Trophoblast cell (in vitro differentiated cells and primary cell): ENCODE data around the gene KDF1.
A peak's percentile ranks its signal among the peaks of the same experiment; 100 is the strongest.

Experiments
- DNase-seq, 2 donors: peaks; one replicate each; pipeline ENCODE4 v3.0.0-alpha.2; 2016
- H2AFZ ChIP-seq: 2 replicates; pipeline ENCODE4 v1.6.1; 2013; ENCODE audit warnings: low read length, moderate library complexity, mild to moderate bottlenecking; ENCODE audit not compliant: insufficient read depth, poor library complexity
- H2AK5ac ChIP-seq: 2 replicates; pipeline ENCODE4 v1.6.1; 2013; ENCODE audit warnings: mild to moderate bottlenecking, low read length
- H2BK120ac ChIP-seq: 2 replicates; pipeline ENCODE4 v1.6.1; 2013; ENCODE audit warnings: low read length, mild to moderate bottlenecking, moderate library complexity; ENCODE audit not compliant: insufficient read depth, poor library complexity
- H2BK12ac ChIP-seq: 2 replicates; pipeline ENCODE4 v1.6.1; 2013; ENCODE audit warnings: mild to moderate bottlenecking, low read length, moderate library complexity
- H2BK5ac ChIP-seq: 2 replicates; pipeline ENCODE4 v1.6.1; 2013; ENCODE audit warnings: low read length, low read depth, moderate library complexity, mild to moderate bottlenecking; ENCODE audit not compliant: poor library complexity
- H3K14ac ChIP-seq: 2 replicates; pipeline ENCODE4 v1.6.1; 2013; ENCODE audit warnings: mild to moderate bottlenecking, low read length
- H3K18ac ChIP-seq: 2 replicates; pipeline ENCODE4 v1.6.1; 2013; ENCODE audit warnings: mild to moderate bottlenecking, low read length
- H3K23ac ChIP-seq: 2 replicates; pipeline ENCODE4 v1.6.1; 2013; ENCODE audit warnings: low read length
- H3K27ac ChIP-seq: 2 replicates; pipeline ENCODE4 v1.5.1; 2013; ENCODE audit warnings: low read depth, mild to moderate bottlenecking, inconsistent platforms, low read length, moderate library complexity
- H3K27me3 ChIP-seq: 2 replicates; pipeline ENCODE4 v1.6.1; 2013; ENCODE audit warnings: inconsistent platforms, mild to moderate bottlenecking, low read length, moderate library complexity; ENCODE audit not compliant: insufficient read depth
- H3K36me3 ChIP-seq, 2 experiments: 1 replicate in 1 of 2; 2 replicates in 1 of 2; pipeline ENCODE4 v1.6.1; 2013; ENCODE audit warnings: low read length in 2 of 2, mild to moderate bottlenecking in 2 of 2, moderate library complexity in 1 of 2; ENCODE audit not compliant: insufficient read depth in 2 of 2, control insufficient read depth in 1 of 2
- H3K4ac ChIP-seq: 2 replicates; pipeline ENCODE4 v1.6.1; 2013; ENCODE audit warnings: low read depth, mild to moderate bottlenecking, low read length, moderate library complexity
- H3K4me1 ChIP-seq, 2 experiments: 1 replicate in 1 of 2; 2 replicates in 1 of 2; pipeline ENCODE4 v1.6.1; 2013; ENCODE audit warnings: low read length in 2 of 2, mild to moderate bottlenecking in 2 of 2, moderate library complexity in 1 of 2; ENCODE audit not compliant: insufficient read depth in 2 of 2, control insufficient read depth in 1 of 2
- H3K4me2 ChIP-seq: 2 replicates; pipeline ENCODE4 v1.6.1; 2013; ENCODE audit warnings: inconsistent platforms, mild to moderate bottlenecking, low read length, moderate library complexity
- H3K4me3 ChIP-seq: 2 replicates; pipeline ENCODE4 v1.5.1; 2013; ENCODE audit warnings: mild to moderate bottlenecking, low read depth, low read length, inconsistent platforms
- H3K79me1 ChIP-seq: one replicate; pipeline ENCODE4 v1.6.1; 2013; ENCODE audit warnings: low read length
- H3K79me2 ChIP-seq: 2 replicates; pipeline ENCODE4 v1.6.1; 2013; ENCODE audit warnings: low read length, mild to moderate bottlenecking; ENCODE audit not compliant: control insufficient read depth, insufficient read depth, poor library complexity
- H3K9ac ChIP-seq: 2 replicates; pipeline ENCODE4 v1.6.1; 2013; ENCODE audit warnings: mild to moderate bottlenecking, low read length
- H3K9me3 ChIP-seq: 2 replicates; pipeline ENCODE4 v1.6.1; 2013; ENCODE audit warnings: low read depth, mild to moderate bottlenecking, control low read depth, inconsistent platforms, low read length; ENCODE audit not compliant: insufficient read depth
- H4K12ac ChIP-seq: 2 replicates; pipeline ENCODE4 v1.6.1; 2013; ENCODE audit warnings: low read depth, mild to moderate bottlenecking, low read length, moderate library complexity
- H4K8ac ChIP-seq: 2 replicates; pipeline ENCODE4 v1.6.1; 2013; ENCODE audit warnings: low read depth, mild to moderate bottlenecking, low read length, moderate library complexity
- H4K91ac ChIP-seq: one replicate; pipeline ENCODE4 v1.6.1; 2013; ENCODE audit warnings: low read depth, mild to moderate bottlenecking, low read length, moderate library complexity
- WGBS: extraction: QIAGEN DNeasy Blood & Tissue Kit; methylation state at CpG from one replicate; pipeline ENCODE4 v1.1.7; 2013; ENCODE audit warnings: missing lambda C conversion rate; ENCODE audit not compliant: insufficient read length, insufficient coverage; ENCODE audit errors: extremely low coverage; 5-methylcytosine and 5-hydroxymethylcytosine counted together

The KDF1 gene

GRCh38 chr1:26936823-26937222 lies 23.4 kb downstream of the KDF1 start:
- H2AFZ ChIP-seq: no peak overlapping the region
- no peak overlapping the region for H3K9ac ChIP-seq
- H3K9me3 ChIP-seq: no peaks in the 10 kb centered on the region
- H3K23ac ChIP-seq: no peak overlapping the region
- peaks cover 20 to 29% of the 10 kb centered on the region in 2 experiments for H3K36me3 ChIP-seq
- H2AK5ac ChIP-seq: no peak overlapping the region
- no peaks in the 10 kb centered on the region for H3K79me2 ChIP-seq
- H3K4ac ChIP-seq: no peak overlapping the region
- H3K27ac ChIP-seq: no peak overlapping the region
- no peaks in the 10 kb centered on the region for H3K79me1 ChIP-seq
- H3K18ac ChIP-seq: no peak overlapping the region
- H2BK120ac ChIP-seq: no peak overlapping the region
- H2BK5ac ChIP-seq: no peak overlapping the region
- H3K4me3 ChIP-seq: no peak overlapping the region
- H4K91ac ChIP-seq: no peak overlapping the region
- H4K12ac ChIP-seq: no peak overlapping the region
- no peak overlapping the region for H3K14ac ChIP-seq
- WGBS: no CpG with 5 or more reads among the region's 6 CpGs
- H3K4me2 ChIP-seq: no peak overlapping the region
- H3K4me1 ChIP-seq: no peaks in the 10 kb centered on the region
- no peak overlapping the region for H2BK12ac ChIP-seq
- H3K27me3 ChIP-seq: no peaks in the 10 kb centered on the region
- DNase-seq: no peak
- no peak overlapping the region for H4K8ac ChIP-seq

- H2AK5ac ChIP-seq: no peak overlapping the region
- no peak overlapping the region for H3K4me3 ChIP-seq
- H2BK120ac ChIP-seq: no peak overlapping the region
- H4K12ac ChIP-seq: no peak overlapping the region
- H3K23ac ChIP-seq: no peak overlapping the region
- H2BK5ac ChIP-seq: no peak overlapping the region
- no peak overlapping the region for H3K27ac ChIP-seq
- WGBS: no CpG with 5 or more reads among the region's 3 CpGs
- peaks cover 20 to 29% of the 10 kb centered on the region in 2 experiments for H3K36me3 ChIP-seq
- H3K79me2 ChIP-seq: no peaks in the 10 kb centered on the region
- no peak overlapping the region for H3K18ac ChIP-seq
- H3K79me1 ChIP-seq: no peaks in the 10 kb centered on the region
- no peak overlapping the region for H2BK12ac ChIP-seq
- H2AFZ ChIP-seq: no peak overlapping the region
- no peaks in the 10 kb centered on the region for H3K9me3 ChIP-seq
- H3K27me3 ChIP-seq: no peaks in the 10 kb centered on the region
- no peak overlapping the region for H3K9ac ChIP-seq
- no peak overlapping the region for H4K8ac ChIP-seq
- DNase-seq: no peak
- no peak overlapping the region for H3K14ac ChIP-seq
- H4K91ac ChIP-seq: no peak overlapping the region
- H3K4me1 ChIP-seq: no peaks in the 10 kb centered on the region
- no peak overlapping the region for H3K4me2 ChIP-seq
- H3K4ac ChIP-seq: no peak overlapping the region
These were observed 27.7 kb downstream of the KDF1 start for GRCh38 chr1:26932531-26932930.

- Histone ChIP-seq H2BK120ac (no peak overlapping the region), H3K27me3 (no peaks in the 10 kb centered on the region), H3K27ac (no peak overlapping the region), H3K4me2 (no peak overlapping the region), H3K4me1 (peaks cover 5 to 10% of the 10 kb centered on the region in 2 experiments), H3K23ac (no peak overlapping the region), H4K8ac (no peak overlapping the region), H4K91ac (no peak overlapping the region), H3K79me1 (peaks cover 5% of the 10 kb centered on the region), H3K14ac (no peak overlapping the region), H3K36me3 (peaks cover 12 to 32% of the 10 kb centered on the region in 2 experiments), H3K9me3 (no peaks in the 10 kb centered on the region), H2AFZ (no peak overlapping the region), H3K9ac (no peak overlapping the region), H4K12ac (no peak overlapping the region), H3K4ac (peak overlapping the region; percentile 52), H2BK5ac (no peak overlapping the region), H3K79me2 (peaks cover 10% of the 10 kb centered on the region), H3K4me3 (no peak overlapping the region), H3K18ac (no peak overlapping the region), H2AK5ac (no peak overlapping the region), H2BK12ac (no peak overlapping the region)
- WGBS: no CpG with 5 or more reads among the region's 3 CpGs
- DNase-seq: no peak
These were observed 36.6 kb downstream of the KDF1 start for GRCh38 chr1:26923711-26924110.

- Histone ChIP-seq H4K8ac (no peak overlapping the region), H4K12ac (no peak overlapping the region), H2BK120ac (no peak overlapping the region), H4K91ac (no peak overlapping the region), H3K4me2 (peak overlapping the region; percentile 84), H3K4ac (peak overlapping the region; percentile 54), H3K9me3 (no peaks in the 10 kb centered on the region), H3K36me3 (peaks cover 12 to 28% of the 10 kb centered on the region in 2 experiments), H2AK5ac (no peak overlapping the region), H3K4me1 (peaks cover 5 to 10% of the 10 kb centered on the region in 2 experiments), H2BK12ac (no peak overlapping the region), H3K23ac (no peak overlapping the region), H3K79me1 (peaks cover 5% of the 10 kb centered on the region), H3K27me3 (no peaks in the 10 kb centered on the region), H3K27ac (no peak overlapping the region), H2BK5ac (no peak overlapping the region), H3K14ac (no peak overlapping the region), H3K79me2 (peaks cover 10% of the 10 kb centered on the region), H2AFZ (no peak overlapping the region), H3K4me3 (no peak overlapping the region), H3K18ac (no peak overlapping the region), H3K9ac (no peak overlapping the region)
- no peak for DNase-seq
- no CpG with 5 or more reads among the region's 3 CpGs for WGBS
These were observed 37.4 kb downstream of the KDF1 start for GRCh38 chr1:26922901-26923300.
